Activated B cell treated with CpG ODN at 0.5 μM for 24 hours (primary cell): Measurements from ENCODE around the gene SS18L1. TPM values are rescaled to one million over a fixed set of nuclear protein-coding genes. Genes with fewer than 3 reads are reported as not detected.

Source experiments
- ATAC-seq: fragments of 200-7000 bp; cut with Tn5 transposase; one replicate; pipeline ENCODE4 v1.10.0; 2021; ENCODE audit warnings: low read depth, mild to moderate bottlenecking, moderate library complexity
- CTCF ChIA-PET: fragments of 350-600 bp; sonication (Branson Sonifier 250); formaldehyde crosslinking; loops from one replicate; lab custom pipeline; 2021; ENCODE audit warnings: antibody characterized with exemption; lab: Charles Lee
- POLR2A ChIA-PET: fragments of 350-600 bp; sonication (Branson Sonifier 250); formaldehyde crosslinking; loops from one replicate; lab custom pipeline; 2021; ENCODE audit warnings: antibody characterized with exemption; lab: Charles Lee
- DNase-seq: peaks from one replicate; pipeline ENCODE4 v3.0.0; 2022
- H3K27ac Mint-ChIP-seq: one replicate; pipeline ENCODE4 v1.8.0; 2020; ENCODE audit warnings: mixed read lengths
- H3K27me3 Mint-ChIP-seq: one replicate; pipeline ENCODE4 v1.8.0; 2021; ENCODE audit warnings: mixed read lengths
- H3K36me3 Mint-ChIP-seq: one replicate; pipeline ENCODE4 v1.8.0; 2021; ENCODE audit warnings: low read depth, mixed read lengths
- H3K4me1 Mint-ChIP-seq: one replicate; pipeline ENCODE4 v1.8.0; 2021; ENCODE audit warnings: mixed read lengths
- H3K4me3 Mint-ChIP-seq: one replicate; pipeline ENCODE4 v1.8.0; 2020; ENCODE audit warnings: mild to moderate bottlenecking, mixed read lengths
- H3K9me3 Mint-ChIP-seq: one replicate; pipeline ENCODE4 v1.8.0; 2020; ENCODE audit warnings: mixed read lengths
- intact Hi-C: fragments of 100-400 bp; cut with micrococcal nuclease; formaldehyde crosslinking; loops from one replicate; pipeline ENCODE4 v1.15.1; 2024
- total RNA-seq: library from RNA; stranded (reverse); gene quantifications from 2 replicates; pipeline ENCODE4 v1.2.3, GENCODE V29; 2022
- TF ChIP-seq, protein P1 (sequence below): fragments of 200-600 bp; IDR thresholded peaks from one replicate; pipeline ENCODE4 v1.8.0; 2022; ENCODE audit warnings: antibody characterized with exemption, mild to moderate bottlenecking

The SS18L1 gene
- total RNA-seq, 1 donor from 2014 or later, result 9.0 TPM

DNA sequence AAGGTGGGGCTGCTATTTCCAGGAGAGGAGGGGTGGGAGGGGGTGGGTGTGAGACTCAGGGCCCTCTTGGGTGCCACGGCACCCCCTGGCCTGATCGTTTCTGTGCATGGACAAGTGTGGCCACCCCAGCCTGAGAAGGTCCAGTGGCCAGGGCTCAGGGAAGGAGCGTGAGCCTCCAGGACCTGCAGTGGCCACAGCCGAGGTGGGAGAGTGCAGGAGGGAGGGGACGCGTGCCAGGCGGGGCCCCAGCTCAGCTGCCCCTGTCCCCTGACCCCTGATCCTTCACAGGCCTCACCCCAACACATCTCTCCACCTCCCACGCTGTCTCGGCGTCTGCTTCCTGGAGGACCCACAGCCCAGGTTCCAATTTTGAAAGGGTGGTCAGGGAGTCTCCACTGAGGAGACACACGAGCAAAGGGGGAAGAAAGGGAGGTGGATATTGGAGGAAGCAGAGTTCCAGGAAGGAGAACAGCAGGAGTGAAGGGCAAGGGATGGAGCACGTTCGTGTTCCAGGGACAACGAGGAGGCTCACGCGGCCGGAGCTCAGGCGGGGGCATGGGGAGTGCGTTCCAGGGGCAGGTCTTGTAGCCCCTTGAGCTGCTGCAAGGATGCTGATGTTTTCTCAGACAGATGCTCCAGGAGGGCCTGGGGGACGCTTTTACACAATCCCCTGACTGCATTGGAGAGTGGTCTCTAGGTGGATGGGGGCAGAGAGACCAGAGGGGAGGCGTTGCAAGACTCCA is 80.7 kb downstream of the SS18L1 start:
- no peak overlapping the region for H3K4me3 Mint-ChIP-seq
- peaks cover 38% of the 10 kb centered on the region for H3K27me3 Mint-ChIP-seq
- no peaks in the 10 kb centered on the region for H3K36me3 Mint-ChIP-seq
- TF ChIP-seq, protein P1, sequence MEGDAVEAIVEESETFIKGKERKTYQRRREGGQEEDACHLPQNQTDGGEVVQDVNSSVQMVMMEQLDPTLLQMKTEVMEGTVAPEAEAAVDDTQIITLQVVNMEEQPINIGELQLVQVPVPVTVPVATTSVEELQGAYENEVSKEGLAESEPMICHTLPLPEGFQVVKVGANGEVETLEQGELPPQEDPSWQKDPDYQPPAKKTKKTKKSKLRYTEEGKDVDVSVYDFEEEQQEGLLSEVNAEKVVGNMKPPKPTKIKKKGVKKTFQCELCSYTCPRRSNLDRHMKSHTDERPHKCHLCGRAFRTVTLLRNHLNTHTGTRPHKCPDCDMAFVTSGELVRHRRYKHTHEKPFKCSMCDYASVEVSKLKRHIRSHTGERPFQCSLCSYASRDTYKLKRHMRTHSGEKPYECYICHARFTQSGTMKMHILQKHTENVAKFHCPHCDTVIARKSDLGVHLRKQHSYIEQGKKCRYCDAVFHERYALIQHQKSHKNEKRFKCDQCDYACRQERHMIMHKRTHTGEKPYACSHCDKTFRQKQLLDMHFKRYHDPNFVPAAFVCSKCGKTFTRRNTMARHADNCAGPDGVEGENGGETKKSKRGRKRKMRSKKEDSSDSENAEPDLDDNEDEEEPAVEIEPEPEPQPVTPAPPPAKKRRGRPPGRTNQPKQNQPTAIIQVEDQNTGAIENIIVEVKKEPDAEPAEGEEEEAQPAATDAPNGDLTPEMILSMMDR, result no peak
- ChIA-PET POLR2A (no interaction called here), CTCF (no interaction called here)
- no peak for DNase-seq
- ATAC-seq, result no peak
- intact Hi-C loops, result no loop called here
- H3K27ac Mint-ChIP-seq, result no peak overlapping the region
- no peaks in the 10 kb centered on the region for H3K9me3 Mint-ChIP-seq
- H3K4me1 Mint-ChIP-seq, result no peaks in the 10 kb centered on the region

DNA sequence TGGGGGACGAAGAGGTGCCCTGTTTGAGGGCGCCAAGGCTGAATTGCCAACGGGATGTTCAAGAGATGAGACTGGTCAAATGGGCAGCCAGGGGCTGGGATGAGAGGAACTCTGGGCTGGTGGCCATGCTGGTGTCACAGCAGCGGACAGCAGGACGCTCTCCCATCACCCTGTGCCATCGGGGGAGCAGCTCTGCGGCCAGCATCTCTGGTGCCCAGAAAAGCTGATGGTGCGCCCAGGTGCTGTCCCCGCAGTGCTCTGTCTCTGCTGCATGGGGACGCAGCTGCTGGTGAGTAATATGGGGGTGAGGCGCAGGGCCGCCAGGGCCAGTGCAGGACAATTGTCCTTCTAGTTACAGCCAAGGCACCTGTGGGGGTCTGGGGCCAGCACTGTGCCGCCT is 81.5 kb downstream of the SS18L1 start:
- intact Hi-C loops, result no loop called here
- ChIA-PET POLR2A (no interaction called here), CTCF (no interaction called here)
- Mint-ChIP-seq H3K4me3 (no peak overlapping the region), H3K4me1 (no peaks in the 10 kb centered on the region), H3K36me3 (no peaks in the 10 kb centered on the region), H3K9me3 (no peaks in the 10 kb centered on the region), H3K27ac (no peak overlapping the region), H3K27me3 (peaks cover 38% of the 10 kb centered on the region)
- ATAC-seq, result no peak
- TF ChIP-seq, protein P1, result no peak
- DNase-seq, result no peak

DNA sequence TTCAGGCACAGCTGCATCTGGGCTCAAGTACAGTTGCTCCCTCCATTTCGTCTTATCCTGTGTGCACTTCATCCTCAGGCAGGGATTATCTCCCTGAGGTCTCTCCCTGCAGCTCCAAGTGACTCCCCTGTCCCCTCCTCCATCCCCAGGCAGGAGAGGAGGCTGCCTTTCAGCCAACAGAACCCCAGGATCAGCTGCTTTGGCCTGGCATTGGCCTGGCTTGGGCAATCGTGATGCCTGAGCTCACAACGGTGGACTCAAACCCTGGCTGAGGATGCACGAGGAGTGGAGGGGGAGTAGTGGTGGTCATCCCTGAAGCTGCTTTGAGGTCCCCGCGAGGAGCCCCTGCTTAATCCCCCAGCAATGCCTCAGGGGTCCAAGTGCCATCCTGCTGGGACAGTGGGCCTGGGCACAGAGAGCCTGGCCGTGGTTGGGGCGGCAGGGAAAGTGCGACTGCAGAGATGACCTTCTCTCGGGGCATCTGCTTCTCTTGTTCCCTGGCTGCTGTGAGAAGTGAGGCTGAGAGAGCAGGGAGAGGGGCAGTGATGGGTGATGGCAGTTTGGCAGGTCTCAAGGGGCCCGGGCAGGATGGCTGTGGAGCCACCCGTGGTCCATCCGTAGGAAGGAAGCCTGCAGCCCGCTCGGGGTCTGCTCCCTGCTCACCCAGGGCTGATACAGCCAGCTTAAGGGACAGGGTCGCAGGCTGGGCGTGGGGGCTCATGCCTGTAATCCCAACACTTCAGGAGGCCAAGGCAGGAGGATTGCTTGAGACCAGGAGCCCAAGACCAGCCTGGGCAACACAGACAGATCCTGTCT is 82.5 kb downstream of the SS18L1 start:
- Mint-ChIP-seq H3K36me3 (no peaks in the 10 kb centered on the region), H3K4me1 (no peaks in the 10 kb centered on the region), H3K9me3 (no peaks in the 10 kb centered on the region), H3K27ac (no peak overlapping the region), H3K4me3 (no peak overlapping the region), H3K27me3 (peaks cover 32% of the 10 kb centered on the region)
- TF ChIP-seq, protein P1, result no peak
- DNase-seq (no peak), ATAC-seq (no peak)
- ChIA-PET POLR2A (no interaction called here), CTCF (no interaction called here)
- intact Hi-C loops, result no loop called here

DNA sequence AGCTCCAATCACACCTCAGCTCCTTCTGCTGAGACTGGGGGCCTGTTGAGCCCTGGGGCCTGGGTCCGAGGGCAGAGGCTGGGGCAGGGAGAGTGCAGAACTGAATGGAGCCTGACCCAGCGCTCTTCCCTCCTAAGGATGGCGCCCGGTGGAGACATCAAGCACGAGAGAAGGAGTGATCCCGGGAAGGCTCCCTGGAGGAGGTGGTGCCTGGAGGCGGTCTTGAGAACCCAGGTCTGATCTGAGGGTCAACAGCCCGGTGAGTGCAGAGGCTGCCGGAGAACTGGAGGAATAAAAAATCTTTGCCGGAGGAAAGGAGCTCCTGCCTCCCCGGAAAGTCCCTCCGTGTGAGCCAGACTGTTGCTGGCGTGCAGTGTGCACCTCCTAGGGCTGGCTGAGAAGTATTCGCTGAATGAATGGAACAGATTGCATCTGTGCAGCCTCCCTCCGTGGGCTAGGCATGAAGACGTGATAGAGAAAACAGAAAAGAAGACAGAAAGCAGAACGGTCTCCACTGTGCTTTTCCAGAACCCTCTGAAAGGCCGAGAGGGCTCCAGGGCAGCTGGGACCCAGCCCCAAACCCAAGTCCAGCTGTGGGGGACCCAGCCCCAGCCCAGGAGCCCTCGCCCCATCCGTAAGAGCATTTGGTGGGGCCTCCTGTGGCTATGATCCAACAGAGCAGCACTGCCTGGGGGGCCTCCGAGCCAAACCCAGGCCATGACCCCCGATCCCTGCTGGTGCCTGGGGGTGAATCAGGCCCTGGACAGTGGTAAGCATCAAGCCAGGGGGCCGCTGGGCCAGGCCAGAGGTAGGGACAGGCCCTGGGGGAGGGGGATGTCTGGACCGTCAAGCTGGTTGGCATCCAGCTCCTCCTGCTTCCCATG is 83.4 kb downstream of the SS18L1 start:
- no peak for ATAC-seq
- TF ChIP-seq, protein P1, result no peak
- peaks cover 24% of the 10 kb centered on the region for H3K27me3 Mint-ChIP-seq

More for the DNA sequence above, 83.4 kb downstream of the SS18L1 start:
- Mint-ChIP-seq H3K36me3 (no peaks in the 10 kb centered on the region), H3K27ac (no peak overlapping the region), H3K4me3 (no peak overlapping the region), H3K9me3 (no peaks in the 10 kb centered on the region), H3K4me1 (no peaks in the 10 kb centered on the region)
- ChIA-PET POLR2A (no interaction called here), CTCF (no interaction called here)
- DNase-seq, result no peak
- intact Hi-C loops, result no loop called here
